Measurements from ENCODE around the gene MAJIN. TPM values are rescaled to one million over a fixed set of nuclear protein-coding genes. Genes with fewer than 3 reads are reported as not detected.

Gene MAJIN
- total and polyA plus RNA-seq, 9 of the 15 experiments (the other 6 are each of a cell fraction or from before 2014, with no cell fraction given), result 0.17 to 0.83 (median 0.24) TPM; not detected in 2

- TF ChIP-seq E2F5 (CRISPR knock-in tag; IDR thresholded peaks at IDR 0.05), result no peak
- TF ChIP-seq ZNF431 (CRISPR knock-in tag; IDR thresholded peaks at IDR 0.05), result 0 out of 2 replicates have a peak, but pooled peaks have one; percentile 32
- TF ChIP-seq BHLHE40 (IDR thresholded peaks at IDR 0.05; ENCODE audit: low read length), result peak; percentile 89
- TF ChIP-seq FOXJ2 (tag; IDR thresholded peaks at IDR 0.05), result no peak
- no peak; a peak in 1 of 4 replicates for TF ChIP-seq KDM4B (IDR thresholded peaks at IDR 0.05; ENCODE audit: borderline replicate concordance in 2 of 2, low read depth in 1 of 2)
- TF ChIP-seq SAFB (IDR thresholded peaks at IDR 0.05; ENCODE audit: borderline replicate concordance, low read depth, low read length), result no peak
- TF ChIP-seq MTA3 (IDR thresholded peaks at IDR 0.05; ENCODE audit: borderline replicate concordance), result 0 out of 2 replicates have a peak, but pooled peaks have one; percentile 80
- no peak for TF ChIP-seq RFX1 (IDR thresholded peaks at IDR 0.05)
- TF ChIP-seq SPI1 (IDR thresholded peaks at IDR 0.05; ENCODE audit: borderline replicate concordance, low read depth, low read length), result peak; percentile 46; the same call in 1 of the 2 replicates
- no peak for TF ChIP-seq XRCC3 (IDR thresholded peaks at IDR 0.05)
- no peak for TF ChIP-seq ZNF124 (CRISPR knock-in tag; IDR thresholded peaks at IDR 0.05)
- TF ChIP-seq HIVEP1 (CRISPR knock-in tag; IDR thresholded peaks at IDR 0.05), result no peak
- peak; percentile 48 for TF ChIP-seq KDM5B (IDR thresholded peaks at IDR 0.05; ENCODE audit: insufficient replicate concordance, low read depth, low read length)
- no peak for TF ChIP-seq SRSF3 (IDR thresholded peaks at IDR 0.05; ENCODE audit: insufficient read depth, low read length)
- TF ChIP-seq SRF (CRISPR knock-in tag; IDR thresholded peaks at IDR 0.05), result peak; percentile 78 to 95
- no peak for TF ChIP-seq ZNF511 (CRISPR knock-in tag; IDR thresholded peaks at IDR 0.05)
- no peak for TF ChIP-seq RFX7 (CRISPR knock-in tag; IDR thresholded peaks at IDR 0.05)
- TF ChIP-seq TGIF2 (CRISPR knock-in tag; IDR thresholded peaks at IDR 0.05), result no peak
- TF ChIP-seq CEBPG (CRISPR knock-in tag; IDR thresholded peaks at IDR 0.05), result no peak
- no peak for TF ChIP-seq CEBPG (tag; conservative IDR thresholded peaks at IDR 0.05 in 1 of 2, IDR thresholded peaks at IDR 0.05 in 1 of 2)
- no peak for TF ChIP-seq POLR2H (tag; IDR thresholded peaks at IDR 0.05; ENCODE audit: low read depth)
- TF ChIP-seq MBD1 (CRISPR knock-in tag; IDR thresholded peaks at IDR 0.05), result no peak
- TF ChIP-seq HDAC3 (IDR thresholded peaks at IDR 0.05; ENCODE audit: borderline replicate concordance, partially characterized antibody), result no peak
- no peak for TF ChIP-seq HMGN3 (IDR thresholded peaks at IDR 0.05; ENCODE audit: borderline replicate concordance, extremely low read depth, insufficient read length, low read depth, low read length)
- no peak for TF ChIP-seq RCOR1 (IDR thresholded peaks at IDR 0.05; ENCODE audit: borderline replicate concordance in 1 of 2, low read depth in 2 of 2, low read length in 2 of 2)
- peak; percentile 82 for TF ChIP-seq EHMT2 (IDR thresholded peaks at IDR 0.05)
Observed at GRCh38 chr11:64996710-64997380, 24.9 kb upstream of the MAJIN start, which contains the start of gene BATF2 (continued).

All from K562 (cell line).